ENCODE data around the gene IFIT1B.
A peak's percentile ranks its signal among the peaks of the same experiment; 100 is the strongest.
"Not testable (repeated sequence)": the region's sequence is repeated elsewhere in the genome, so short reads cannot be mapped to it uniquely, and the experiment has no call there.

Gene IFIT1B

DNA sequence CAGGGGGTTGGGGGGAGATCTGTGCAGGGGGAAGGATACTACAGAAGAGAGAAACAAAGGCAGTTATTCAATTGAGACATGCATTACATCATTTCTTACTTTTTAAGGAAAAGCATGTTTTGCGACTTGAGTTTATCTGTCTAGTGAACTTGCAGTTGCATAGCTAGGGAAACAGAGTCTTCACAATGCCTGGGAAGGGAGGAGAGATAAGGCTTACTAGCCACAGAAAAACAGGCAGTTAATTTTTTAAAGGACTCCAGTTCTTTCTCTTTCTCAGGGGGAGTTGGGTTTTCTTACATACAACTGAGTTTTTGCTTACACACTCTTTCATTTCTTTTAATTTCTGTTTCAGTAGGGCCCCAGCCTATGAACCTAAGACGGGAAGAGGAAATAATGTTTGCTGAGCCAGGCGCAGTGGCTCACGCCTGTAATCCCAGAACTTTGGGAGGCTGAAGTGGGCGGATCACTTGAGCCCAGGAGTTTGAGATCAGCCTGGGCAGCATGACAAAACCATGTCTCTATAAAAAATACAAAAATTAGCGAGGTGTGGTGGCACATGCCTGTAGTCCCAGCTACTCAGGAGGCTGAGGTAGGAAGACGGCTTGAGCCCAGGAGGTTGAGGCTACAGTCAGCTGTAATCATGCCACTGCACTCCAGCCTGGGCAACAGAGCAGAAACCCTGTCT lies 27.1 kb upstream of the IFIT1B start:
- not testable (repeated sequence) for DNase-seq

GRCh38 chr10:89351412-89351779 lies 26.5 kb upstream of the IFIT1B start:
- DNase-seq: no peak

DNA sequence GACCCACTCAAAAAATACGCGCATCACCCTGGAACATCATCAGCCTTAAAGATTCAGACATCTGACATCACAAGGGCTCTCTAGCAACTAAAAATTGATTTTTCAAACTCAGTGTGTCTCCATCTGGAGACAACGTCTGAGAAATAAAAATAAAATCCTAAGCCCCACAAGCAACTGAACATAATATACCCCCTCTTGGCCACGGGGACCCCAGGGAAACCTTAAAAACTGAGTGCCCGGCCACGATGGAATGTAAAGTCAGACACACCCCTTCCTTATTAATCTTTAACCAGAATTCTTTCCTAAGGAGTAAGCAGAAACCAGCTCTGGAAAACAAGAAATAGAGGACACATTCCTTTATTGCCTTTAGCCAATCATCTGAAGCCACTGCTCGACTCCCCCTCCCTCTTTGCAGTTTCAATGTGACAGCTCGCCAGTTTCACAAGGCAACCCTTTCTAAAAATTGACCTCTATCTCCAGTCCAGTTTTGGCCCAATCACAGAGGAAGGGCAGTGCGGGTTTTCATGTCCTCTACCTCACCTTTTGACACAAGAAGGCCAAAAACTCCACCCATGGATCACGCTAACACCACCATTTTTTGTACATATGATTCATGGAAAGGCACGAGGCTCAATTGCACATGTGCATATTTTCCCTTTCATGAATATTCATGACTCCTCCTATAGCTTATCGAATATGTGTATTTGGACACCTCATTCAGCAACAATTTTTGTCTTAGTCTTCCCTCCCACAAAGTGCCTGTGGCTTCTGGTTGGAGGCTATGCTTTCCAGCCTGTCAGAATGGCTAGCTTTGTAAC lies 25.9 kb upstream of the IFIT1B start:
- no peak for DNase-seq

- DNase-seq: no peak
These were observed 25.1 kb upstream of the IFIT1B start for GRCh38 chr10:89352802-89353201.

- no peak for DNase-seq
These were observed 22.4 kb upstream of the IFIT1B start for GRCh38 chr10:89355394-89355931.

DNA sequence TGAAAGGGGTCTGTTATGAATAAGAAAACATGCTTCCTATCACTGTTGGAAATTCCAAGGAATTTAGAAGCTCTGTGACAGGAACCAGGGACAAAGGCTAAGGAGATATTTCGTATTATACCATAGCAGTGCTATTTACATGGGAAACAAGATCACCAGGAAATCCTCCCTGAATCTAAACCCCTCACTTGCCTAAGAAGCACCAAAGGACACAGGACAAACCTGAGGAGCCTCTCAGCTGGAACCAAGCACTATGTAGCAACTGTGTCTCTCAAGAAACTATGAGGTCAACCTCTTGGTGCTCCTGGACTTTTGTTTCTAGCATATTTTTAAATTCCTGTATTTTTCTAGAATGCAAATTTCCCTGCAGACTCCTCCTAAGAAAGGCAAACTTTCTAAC lies 20.8 kb upstream of the IFIT1B start:
- no peak for DNase-seq

DNA sequence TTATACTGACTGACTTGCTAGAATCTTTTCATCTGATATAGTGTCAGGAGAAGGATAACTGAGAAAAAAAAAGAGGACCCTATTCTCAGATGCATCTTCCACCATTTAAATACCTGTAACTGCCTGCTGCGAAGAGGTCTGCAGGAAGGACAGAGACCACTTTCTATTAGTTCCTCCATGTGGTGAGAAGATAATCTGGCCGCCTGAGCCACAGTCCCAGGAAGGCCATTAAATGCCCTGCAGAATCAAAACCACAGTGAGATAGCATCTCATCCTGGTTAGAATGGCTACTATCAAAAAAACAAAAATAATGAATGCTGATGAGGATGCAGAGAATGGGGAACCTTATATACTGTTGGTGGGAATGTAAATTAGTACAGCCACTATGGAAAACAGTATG lies 19.9 kb upstream of the IFIT1B start:
- DNase-seq: no peak

GRCh38 chr10:89360157-89360556 lies 17.7 kb upstream of the IFIT1B start:
- no peak for DNase-seq

- no peak for DNase-seq
These were observed 14.9 kb upstream of the IFIT1B start for GRCh38 chr10:89362929-89363328.

DNA sequence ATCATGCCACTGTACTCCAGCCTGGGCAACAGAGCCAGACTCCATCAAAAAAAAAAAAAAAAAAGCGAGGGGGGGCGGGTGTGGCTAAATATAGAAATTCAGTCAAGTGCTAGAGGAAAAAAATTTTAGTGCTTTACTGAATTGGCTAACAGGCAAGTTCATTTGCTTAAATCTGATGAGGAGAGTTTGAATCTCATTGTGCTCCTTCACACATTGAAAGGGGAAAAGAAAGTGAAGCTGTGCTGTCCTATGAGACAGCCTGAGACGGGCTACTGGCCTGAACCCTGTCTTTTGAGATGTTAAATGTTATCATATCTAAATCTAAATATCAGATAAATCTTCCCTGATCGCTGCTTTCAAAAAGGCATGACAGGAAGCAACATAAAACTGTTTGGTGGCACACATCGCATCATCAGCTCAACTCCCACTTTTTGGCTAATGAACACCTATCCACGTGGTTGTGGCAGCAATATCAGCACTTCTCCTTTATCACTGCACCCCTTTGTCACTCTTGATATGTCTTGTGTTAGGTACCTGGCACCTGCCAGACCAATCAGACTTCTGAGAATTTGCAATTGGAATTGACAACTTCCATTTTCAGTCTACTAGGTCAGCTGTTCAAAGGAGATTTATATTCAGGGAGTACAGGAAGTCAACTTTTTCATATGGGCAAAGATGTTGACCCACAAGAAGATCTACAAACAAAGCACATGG lies 14.0 kb upstream of the IFIT1B start:
- no peak for DNase-seq

- no peak for DNase-seq
These were observed 13.3 kb upstream of the IFIT1B start for GRCh38 chr10:89364531-89364930.

DNA sequence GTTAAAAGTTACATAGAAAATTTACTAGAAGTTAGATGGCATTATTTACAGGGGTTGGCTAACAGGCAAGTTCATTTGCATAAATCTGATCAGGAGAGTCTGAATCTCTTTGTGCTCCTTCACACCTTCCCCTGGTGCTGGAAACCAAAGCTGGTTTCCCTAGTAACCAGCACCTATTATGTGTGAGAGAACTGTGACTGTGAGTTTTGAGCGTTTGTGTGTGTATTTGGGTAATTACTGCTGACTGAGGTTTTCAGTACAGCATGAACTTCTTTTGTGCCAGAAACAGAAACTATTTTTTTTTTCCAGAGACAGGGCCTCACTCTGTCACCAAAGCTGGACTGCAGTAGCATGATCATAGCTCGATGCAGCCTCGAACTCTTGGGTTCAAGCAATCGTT lies 10.3 kb upstream of the IFIT1B start:
- DNase-seq: no peak

DNA sequence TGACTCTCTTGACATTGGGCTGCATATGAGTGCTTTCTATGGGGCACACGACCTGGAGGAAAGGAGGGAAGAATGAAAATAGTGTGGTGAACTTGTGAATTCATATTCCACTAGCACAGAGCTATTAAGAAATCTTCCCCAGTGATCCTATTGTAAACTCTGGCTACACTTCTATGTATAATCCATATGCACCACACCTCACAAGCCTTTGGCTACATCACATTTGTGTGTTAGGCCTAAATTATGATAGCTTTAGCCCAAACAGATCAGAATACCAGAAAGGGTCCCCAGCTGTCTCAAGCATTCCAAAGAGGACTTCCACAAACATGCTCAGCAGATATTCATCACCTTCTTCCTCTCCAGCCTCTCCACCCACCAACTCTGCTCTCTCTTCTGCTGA lies 9.7 kb upstream of the IFIT1B start:
- no peak for DNase-seq

DNA sequence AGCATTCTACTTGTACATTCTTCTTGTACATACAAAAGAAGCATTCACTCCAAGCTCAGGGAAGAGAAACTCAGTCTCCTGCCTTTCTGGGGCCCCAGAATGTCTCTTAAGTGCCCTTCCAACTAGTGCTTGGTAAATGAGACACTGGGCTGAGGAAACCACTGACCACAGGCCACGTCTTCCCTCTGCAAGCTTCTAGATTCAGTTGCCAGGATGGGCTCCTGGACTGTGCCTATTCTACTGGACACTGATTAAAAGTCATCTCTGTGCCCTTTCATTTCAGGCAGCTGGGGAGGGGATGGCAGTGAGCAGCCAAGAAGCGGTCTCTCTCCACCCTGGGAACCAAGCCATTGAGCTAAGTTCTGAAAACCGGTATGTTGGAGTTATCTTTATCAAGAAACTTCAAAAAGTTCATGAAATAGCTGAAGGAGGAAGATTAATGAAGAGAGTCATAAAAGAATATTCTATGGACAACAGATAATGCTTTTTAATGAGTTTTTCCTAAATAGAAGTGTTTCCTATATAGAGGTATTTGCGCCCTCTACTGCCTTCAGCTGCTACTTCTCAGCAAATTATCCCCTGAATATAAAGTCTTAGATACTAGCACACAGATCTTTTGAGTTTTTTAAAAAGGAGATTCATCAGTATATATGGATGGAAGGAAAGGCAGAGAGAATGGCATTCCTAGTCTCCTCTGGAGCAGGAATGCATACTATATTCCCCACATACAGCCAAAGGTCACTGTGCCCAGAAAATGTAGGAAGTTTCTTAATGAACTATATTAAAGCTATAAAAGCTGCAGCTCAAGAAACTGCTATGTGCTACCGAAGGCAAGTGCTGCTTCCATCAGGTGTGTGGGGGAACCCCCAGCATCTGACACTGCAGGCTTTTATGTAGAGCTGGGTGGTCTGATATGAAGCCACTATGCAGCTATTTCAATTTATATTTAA lies 8.4 kb upstream of the IFIT1B start:
- no peak for DNase-seq

GRCh38 chr10:89371079-89371478 lies 6.8 kb upstream of the IFIT1B start:
- DNase-seq: no peak

GRCh38 chr10:89371987-89372386 lies 5.9 kb upstream of the IFIT1B start:
- DNase-seq: no peak

DNA sequence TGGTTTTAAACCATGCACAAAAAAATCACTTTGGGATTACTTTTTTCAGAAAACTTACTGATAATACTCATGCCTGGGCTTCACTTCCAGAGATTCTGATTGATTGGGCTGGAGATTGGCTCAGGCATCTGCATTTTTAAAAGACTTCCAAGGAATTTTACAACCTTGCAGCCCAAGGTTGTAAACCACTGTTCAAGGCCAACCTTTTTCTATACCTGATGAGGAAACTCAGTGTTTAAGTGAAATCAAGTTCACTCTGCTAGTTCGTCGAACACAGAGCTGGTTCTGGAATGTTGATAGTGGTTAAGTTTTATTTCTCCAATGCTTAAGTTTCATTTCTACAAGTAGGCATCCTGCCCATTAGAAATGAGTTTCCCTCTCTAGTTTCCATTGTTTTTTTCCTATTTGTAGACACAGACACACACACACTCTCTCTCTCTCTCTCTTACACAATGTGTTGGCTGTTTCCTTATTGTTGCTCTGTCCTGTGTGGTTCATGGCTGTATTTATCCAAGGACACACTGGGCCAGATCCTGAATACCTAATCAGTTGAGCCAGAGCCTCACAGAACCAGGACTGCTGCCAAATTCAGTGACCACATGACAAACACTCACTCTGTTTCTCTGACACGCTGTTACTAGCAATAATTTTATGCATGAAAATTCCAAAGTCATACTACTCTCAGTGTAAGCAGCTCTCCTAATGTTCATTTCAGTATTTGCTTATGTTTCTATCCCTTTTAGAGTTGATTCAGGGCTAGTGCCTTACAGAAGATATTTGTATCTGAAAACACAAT lies 3.7 kb upstream of the IFIT1B start:
- peak; percentile 67 for DNase-seq

GRCh38 chr10:89374713-89375141 lies 3.1 kb upstream of the IFIT1B start:
- no peak for DNase-seq

GRCh38 chr10:89379103-89379502 lies 1.2 kb downstream of the IFIT1B start:
- DNase-seq: no peak

DNA sequence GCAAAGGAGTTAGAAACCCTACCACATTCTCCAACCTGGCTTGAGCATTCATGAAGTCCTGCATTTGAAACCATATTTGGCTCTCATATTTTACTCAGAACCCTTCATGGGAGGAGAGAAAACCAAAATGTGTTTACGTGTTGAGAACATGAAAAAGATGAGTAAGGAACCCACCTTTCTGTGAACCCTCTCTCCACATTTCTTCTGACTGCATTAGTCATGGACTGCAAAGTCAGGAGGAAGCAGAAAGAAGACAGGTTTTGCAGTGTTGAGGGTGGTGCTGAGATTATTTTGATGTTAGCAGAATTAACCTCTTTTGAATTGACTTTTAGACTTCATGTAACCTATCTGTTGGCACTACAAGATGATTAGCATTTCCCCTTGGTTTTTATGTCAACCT lies 4.9 kb downstream of the IFIT1B start:
- DNase-seq: no peak
